Peyer's patch (tissue), 4 donors: ENCODE data around the gene SCTR.

Experiments
- CTCF ChIP-seq, 6 experiments: fragments of 450-650 bp in 4 of 6; fragments of 200-600 bp in 2 of 6; sonication (generic) in 1 of 6; IDR thresholded peaks; one replicate each; pipeline ENCODE4 v1.5.1; 2017 to 2019; ENCODE audit warnings: antibody characterized with exemption in 6 of 6, mild to moderate bottlenecking in 3 of 6, moderate library complexity in 1 of 6
- POLR2A ChIP-seq, 2 donors: fragments of 450-650 bp; IDR thresholded peaks; one replicate each; pipeline ENCODE4 v1.5.1; 2017; ENCODE audit warnings: antibody characterized with exemption in 2 of 2, mild to moderate bottlenecking in 2 of 2, moderate library complexity in 2 of 2

GRCh38 chr2:119531292-119531691 is 7.0 kb upstream of the SCTR start:
- no peak for TF ChIP-seq CTCF (IDR thresholded peaks at IDR 0.05)
- no peak for TF ChIP-seq POLR2A (IDR thresholded peaks at IDR 0.05)
